ENCODE measurements around the gene C1QTNF6. TPM values are rescaled to one million over a fixed set of nuclear protein-coding genes. Genes with fewer than 3 reads are reported as not detected.
"Not testable (repeated sequence)": the region's sequence is repeated elsewhere in the genome, so short reads cannot be mapped to it uniquely, and the experiment has no call there.

The C1QTNF6 gene
- total RNA-seq, 1 donor from 2014 or later: 1.3 TPM

- no peak for DNase-seq (ENCODE audit: low spot score)
Measured at GRCh38 chr22:37178350-37179125, 9.5 kb downstream of the C1QTNF6 start.

- DNase-seq (ENCODE audit: low spot score): no peak
Measured at GRCh38 chr22:37177755-37178154, 10.3 kb downstream of the C1QTNF6 start.

GRCh38 chr22:37177221-37177620 is 10.8 kb downstream of the C1QTNF6 start:
- DNase-seq (ENCODE audit: low spot score): no peak

GRCh38 chr22:37176464-37177061 is 11.5 kb downstream of the C1QTNF6 start:
- DNase-seq (ENCODE audit: low spot score): no peak

GRCh38 chr22:37175414-37176281 is 12.4 kb downstream of the C1QTNF6 start:
- DNase-seq (ENCODE audit: low spot score): peak; percentile 79

DNA sequence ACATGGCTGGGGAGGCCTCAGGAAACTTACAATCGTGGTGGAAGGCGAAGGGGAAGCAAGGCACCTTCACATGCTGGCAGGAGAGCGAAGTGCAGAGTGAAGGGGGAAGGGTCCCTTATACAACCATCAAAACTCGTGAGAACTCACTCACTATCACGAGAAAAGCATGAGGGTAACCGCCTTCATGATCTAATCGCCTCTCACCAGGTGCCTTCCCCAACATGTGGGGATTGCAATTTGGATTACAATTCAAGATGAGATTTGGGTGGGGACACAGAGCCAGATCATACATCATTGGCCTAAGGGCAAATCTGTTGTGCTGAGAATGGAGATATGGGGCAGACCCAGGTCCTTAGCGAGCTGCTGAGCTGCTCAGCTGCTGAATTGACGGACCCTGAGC is 13.1 kb downstream of the C1QTNF6 start:
- no peak for DNase-seq (ENCODE audit: low spot score)

DNA sequence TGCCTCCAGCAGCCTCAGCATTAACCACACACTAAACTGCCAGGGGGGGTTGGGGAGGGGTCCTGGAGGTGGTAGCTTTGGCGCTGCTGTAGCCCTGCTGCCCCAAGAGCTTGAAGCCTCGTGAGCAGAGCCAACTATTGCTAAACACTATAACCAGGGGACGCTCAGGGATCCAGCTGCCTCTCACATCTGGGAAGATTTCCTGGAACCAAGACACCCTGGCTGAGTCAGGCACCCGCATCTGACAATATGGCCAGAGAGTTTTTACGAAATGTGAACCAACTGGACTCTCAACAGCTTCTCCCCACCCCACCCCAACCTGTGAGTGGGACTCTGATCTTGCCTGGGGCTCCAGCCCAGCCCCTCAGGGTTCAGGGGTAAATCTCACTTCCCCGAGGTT is 14.3 kb downstream of the C1QTNF6 start:
- DNase-seq (ENCODE audit: low spot score): no peak

DNA sequence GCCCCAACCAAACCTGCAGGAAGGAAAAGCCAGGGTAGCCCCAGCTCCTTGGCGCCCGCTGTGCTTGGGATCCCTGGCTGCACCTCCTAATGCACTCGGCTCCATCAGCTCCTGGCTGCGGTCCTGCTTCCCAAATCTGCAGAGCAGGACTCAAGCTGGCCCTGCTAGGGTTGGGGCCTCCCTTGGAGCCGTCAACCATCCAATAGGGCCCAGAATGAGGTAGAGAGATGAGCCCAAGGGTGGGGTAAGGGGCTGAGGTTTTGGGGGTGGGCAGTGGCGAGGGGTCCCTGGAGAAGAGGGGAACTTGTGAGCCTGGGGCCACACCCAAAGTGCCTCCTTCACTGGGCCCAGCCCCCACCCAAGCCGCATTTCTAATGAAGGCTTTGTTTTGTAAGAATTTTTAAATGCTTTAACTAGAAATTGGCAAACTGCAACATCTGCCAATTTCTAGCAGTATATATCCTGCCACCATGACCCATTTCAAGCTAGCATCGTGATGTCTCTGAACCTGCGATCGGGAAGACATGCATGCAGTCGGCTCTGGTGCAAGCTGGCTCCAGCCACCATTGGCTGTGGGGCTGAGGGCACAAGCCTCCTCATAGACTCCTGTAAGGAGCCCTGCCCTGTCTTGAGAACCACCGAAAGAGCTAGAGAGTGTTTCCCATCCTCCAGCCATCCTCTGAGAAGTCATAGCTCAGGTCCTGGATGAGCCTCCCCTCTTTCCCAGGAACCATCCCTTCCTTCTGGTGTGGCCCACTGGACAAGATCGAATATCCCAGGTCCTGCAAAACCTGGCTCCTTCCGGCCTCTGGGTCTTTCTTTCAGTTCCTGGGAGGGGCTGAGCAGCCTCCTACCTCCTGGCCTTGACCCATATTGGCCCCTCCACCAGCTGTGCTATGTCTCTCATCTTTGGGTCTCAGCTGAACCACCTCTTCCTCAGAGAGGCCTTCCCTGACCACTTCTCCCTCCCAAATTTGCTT is 15.5 kb downstream of the C1QTNF6 start:
- DNase-seq (ENCODE audit: low spot score): no peak

GRCh38 chr22:37171662-37172061 is 16.4 kb downstream of the C1QTNF6 start:
- DNase-seq (ENCODE audit: low spot score): no peak

GRCh38 chr22:37170689-37171405 is 17.2 kb downstream of the C1QTNF6 start:
- DNase-seq (ENCODE audit: low spot score): not testable (repeated sequence)

DNA sequence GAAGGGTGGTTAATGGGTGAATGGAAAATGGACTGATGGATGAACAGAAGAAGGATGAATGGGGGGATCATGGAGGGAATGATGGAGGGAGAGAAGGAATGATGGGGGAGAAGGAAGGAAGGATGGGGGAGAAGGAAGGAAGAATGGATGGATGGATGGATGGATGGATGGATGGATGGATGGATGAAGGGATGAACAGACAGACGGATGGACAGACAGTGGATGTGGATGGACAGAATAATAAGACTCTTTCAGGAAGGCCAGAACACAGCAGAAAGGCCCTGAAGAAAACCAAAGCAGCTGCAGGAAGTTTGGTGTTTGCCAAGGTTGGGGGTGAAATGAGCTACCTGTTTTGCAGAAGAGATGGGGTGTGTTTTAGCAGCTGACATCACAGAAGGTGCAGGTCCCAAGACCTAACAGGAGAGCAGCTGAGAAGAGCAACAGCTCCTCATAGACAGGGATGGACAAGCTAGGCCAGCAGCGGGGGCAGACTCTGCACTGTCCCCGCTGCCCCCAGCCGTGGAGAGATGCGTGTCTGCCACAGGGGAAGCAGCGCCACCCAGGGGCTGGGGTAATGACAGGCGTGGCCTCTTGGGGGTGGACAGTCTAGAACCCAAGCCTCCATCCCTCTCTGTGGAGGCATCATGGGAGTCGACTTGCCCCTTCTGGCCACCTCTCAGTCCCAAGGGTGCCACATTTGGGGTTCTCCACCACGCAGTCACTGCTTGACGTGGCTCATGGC is 17.9 kb downstream of the C1QTNF6 start:
- peak; percentile 55 for DNase-seq (ENCODE audit: low spot score)

GRCh38 chr22:37169406-37169805 is 18.6 kb downstream of the C1QTNF6 start:
- peak; percentile 26 for DNase-seq (ENCODE audit: low spot score)

- peak; percentile 37 for DNase-seq (ENCODE audit: low spot score)
Measured at GRCh38 chr22:37167981-37168647, 19.9 kb downstream of the C1QTNF6 start.

GRCh38 chr22:37167176-37167980 is 20.7 kb downstream of the C1QTNF6 start:
- no peak for DNase-seq (ENCODE audit: low spot score)

DNA sequence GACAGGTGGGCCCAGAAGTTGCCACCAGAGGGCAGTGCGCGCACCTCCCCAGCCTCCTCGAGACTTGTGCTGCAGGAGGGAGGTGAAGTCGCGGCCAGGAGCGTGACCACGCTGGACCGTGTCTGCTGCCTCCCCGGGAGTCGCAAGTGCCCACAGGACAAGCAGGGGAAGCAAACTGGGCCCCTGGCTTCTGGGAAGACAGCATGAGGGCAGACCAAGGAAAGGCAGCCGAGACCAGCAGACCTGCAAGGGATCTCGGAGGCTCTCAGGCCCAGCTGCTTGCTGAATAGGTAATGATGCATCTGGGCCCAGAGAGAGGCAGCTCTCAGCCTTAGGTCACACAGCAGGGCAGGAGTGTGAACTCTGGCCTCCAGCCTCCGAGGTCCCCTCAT is 21.4 kb downstream of the C1QTNF6 start:
- DNase-seq (ENCODE audit: low spot score): peak; percentile 94

DNA sequence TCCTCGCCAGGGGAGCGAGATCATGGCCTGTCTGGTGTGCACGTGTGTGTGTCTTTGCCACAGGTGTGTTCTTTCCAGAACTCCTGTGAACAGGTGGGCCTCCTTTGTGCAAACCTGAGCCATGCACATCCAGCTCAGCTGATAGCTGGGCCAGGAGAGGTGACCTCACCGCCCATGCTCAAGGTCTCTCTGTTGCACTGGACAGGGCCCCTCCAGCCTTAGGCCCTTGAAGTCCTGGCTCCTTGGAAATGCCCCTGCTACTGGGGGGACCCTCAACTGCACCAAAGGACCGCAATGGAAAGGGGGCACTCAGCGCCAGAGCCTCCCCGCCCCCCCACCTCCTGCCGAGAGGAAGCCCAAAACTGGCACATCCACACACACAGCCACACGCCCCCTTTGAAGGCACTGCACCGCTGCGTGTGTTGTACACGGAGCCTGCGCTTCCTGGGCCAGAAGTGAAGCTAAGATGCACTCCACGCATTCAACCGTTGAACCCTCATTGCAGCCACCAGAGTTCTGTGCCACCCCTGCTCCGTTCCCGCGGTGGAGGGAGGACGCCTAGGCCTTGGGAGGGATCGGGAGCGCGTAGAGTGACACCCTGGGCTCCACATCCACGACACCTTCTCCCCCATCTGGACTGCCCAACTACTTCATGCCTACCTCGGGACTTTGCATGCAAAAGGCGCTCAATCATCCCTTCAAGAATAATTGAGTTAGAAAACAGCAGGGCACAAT is 21.9 kb downstream of the C1QTNF6 start:
- no peak for DNase-seq (ENCODE audit: low spot score)

GRCh38 chr22:37165066-37165465 is 23.0 kb downstream of the C1QTNF6 start:
- no peak for DNase-seq (ENCODE audit: low spot score)
